Neural crest cell (in vitro differentiated cells): Measurements from ENCODE around the gene PEAR1. TPM values are rescaled to one million over a fixed set of nuclear protein-coding genes. Genes with fewer than 3 reads are reported as not detected.
A peak's percentile ranks its signal among the peaks of the same experiment; 100 is the strongest.
"Not testable (repeated sequence)": the region's sequence is repeated elsewhere in the genome, so short reads cannot be mapped to it uniquely, and the experiment has no call there.

ENCODE experiments used
- DNase-seq: peaks from one replicate; pipeline ENCODE4 v3.0.0; 2021; ENCODE audit warnings: low read depth, mixed read lengths, low spot score
- H3K27ac Mint-ChIP-seq: one replicate; pipeline ENCODE4 v1.8.0; 2021; ENCODE audit warnings: mild to moderate bottlenecking, mixed read lengths; ENCODE audit not compliant: unreplicated experiment
- H3K27me3 Mint-ChIP-seq: 2 replicates; pipeline ENCODE4 v1.8.0; 2021; ENCODE audit warnings: low read depth, mild to moderate bottlenecking, mixed read lengths
- H3K36me3 Mint-ChIP-seq: 2 replicates; pipeline ENCODE4 v1.8.0; 2021; ENCODE audit warnings: low read depth, mild to moderate bottlenecking, mixed read lengths
- H3K4me1 Mint-ChIP-seq: 2 replicates; pipeline ENCODE4 v1.8.0; 2021; ENCODE audit warnings: mixed read lengths
- H3K4me3 Mint-ChIP-seq: one replicate; pipeline ENCODE4 v1.8.0; 2021; ENCODE audit warnings: mild to moderate bottlenecking, mixed read lengths
- H3K9me3 Mint-ChIP-seq: 2 replicates; pipeline ENCODE4 v1.8.0; 2021; ENCODE audit warnings: mixed read lengths
- total RNA-seq: library from RNA; stranded (reverse); gene quantifications from 2 replicates; pipeline ENCODE4 v1.2.1, GENCODE V29; 2021
- TF ChIP-seq, protein P1 (sequence below): fragments of 200-600 bp; sonication (generic); conservative IDR thresholded peaks from 2 replicates; pipeline ENCODE4 v1.5.0; 2021; ENCODE audit warnings: antibody characterized with exemption, mild to moderate bottlenecking

PEAR1 gene
- total RNA-seq, 1 donor from 2014 or later, result 6.8 TPM

DNA sequence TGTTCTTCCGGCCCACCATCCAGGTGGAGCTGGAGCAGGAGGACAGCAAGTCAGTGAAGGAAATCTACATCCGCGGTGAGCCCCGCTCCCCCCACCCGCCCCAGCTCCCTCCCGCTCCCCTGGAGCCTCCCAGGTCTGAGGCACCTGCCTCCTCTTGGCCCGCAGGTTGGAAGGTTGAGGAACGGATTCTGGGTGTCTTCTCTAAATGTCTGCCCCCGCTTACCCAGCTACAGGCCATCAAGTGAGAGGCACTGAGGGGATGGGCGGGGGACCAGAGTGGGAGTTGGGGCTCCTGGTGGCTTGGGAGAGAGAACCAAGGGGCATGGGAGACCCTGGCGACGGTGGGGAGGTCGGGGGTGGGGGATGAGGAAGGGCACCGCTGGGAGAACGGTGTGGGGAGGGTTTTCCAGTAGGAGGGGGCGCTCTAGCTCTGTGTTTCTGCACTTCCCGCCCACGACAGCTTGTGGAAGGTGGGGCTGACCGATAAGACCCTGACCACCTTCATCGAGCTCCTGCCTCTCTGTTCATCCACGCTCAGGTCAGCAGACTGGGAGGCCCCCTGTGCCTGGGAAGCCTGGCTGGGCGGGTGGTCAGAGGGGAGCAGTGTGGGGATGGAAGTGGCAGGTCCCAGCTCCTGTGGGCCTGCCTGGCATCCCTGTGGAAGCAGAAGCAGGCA lies 31.1 kb downstream of the PEAR1 start:
- H3K27ac Mint-ChIP-seq, result no peak overlapping the region
- peaks cover 17% of the 10 kb centered on the region for H3K4me1 Mint-ChIP-seq
- TF ChIP-seq, protein P1, sequence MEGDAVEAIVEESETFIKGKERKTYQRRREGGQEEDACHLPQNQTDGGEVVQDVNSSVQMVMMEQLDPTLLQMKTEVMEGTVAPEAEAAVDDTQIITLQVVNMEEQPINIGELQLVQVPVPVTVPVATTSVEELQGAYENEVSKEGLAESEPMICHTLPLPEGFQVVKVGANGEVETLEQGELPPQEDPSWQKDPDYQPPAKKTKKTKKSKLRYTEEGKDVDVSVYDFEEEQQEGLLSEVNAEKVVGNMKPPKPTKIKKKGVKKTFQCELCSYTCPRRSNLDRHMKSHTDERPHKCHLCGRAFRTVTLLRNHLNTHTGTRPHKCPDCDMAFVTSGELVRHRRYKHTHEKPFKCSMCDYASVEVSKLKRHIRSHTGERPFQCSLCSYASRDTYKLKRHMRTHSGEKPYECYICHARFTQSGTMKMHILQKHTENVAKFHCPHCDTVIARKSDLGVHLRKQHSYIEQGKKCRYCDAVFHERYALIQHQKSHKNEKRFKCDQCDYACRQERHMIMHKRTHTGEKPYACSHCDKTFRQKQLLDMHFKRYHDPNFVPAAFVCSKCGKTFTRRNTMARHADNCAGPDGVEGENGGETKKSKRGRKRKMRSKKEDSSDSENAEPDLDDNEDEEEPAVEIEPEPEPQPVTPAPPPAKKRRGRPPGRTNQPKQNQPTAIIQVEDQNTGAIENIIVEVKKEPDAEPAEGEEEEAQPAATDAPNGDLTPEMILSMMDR, result no peak
- H3K4me3 Mint-ChIP-seq, result no peak overlapping the region
- H3K9me3 Mint-ChIP-seq, result no peaks in the 10 kb centered on the region
- H3K27me3 Mint-ChIP-seq, result peaks cover 100% of the 10 kb centered on the region
- no peak for DNase-seq
- peaks cover 2% of the 10 kb centered on the region for H3K36me3 Mint-ChIP-seq

DNA sequence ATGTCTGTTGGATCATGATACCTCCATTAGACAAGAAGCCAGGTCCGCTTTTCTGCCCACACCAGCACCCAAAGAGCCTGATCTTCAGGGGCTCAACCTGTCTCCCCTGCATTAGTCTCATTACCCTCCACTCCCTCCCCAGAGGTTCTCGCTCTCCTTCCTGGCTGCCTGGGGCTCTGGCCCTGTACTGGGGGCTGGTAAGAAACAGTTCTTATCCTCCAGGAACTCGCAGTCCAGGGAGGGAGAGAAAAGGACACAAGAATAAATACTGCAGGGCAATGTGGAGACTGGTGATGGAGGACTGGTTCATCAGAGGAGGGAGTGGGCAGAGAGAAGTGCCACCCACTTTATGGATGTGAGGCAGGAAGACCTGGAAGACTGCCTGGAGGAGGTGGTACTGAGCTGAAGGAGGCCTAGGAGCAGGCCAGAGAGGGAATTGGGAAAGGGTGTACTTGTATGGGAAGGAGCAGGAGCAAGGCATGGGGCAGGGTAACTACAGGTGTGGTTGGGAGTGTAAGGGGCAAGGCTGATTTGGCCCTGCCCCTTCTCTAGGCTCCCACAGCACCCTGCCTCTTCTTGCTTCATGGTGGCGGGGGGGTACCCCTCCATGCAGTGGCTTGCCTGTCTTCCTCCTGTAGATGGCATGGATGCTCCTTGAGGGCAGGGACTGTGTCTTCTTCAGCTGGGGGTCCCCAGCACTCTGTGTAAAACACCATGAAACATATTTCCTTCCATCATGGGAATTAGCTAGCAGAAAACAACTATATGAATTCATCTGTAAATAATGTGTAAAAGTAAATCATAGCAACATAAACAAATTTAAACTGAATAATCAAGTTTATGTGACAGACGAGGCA lies 31.9 kb downstream of the PEAR1 start:
- H3K27me3 Mint-ChIP-seq, result peaks cover 100% of the 10 kb centered on the region
- H3K4me3 Mint-ChIP-seq, result peak overlapping the region; percentile 47
- peaks cover 17% of the 10 kb centered on the region for H3K4me1 Mint-ChIP-seq
- no peak overlapping the region for H3K27ac Mint-ChIP-seq
- H3K36me3 Mint-ChIP-seq, result peaks cover 2% of the 10 kb centered on the region
- TF ChIP-seq, protein P1, result no peak
- no peaks in the 10 kb centered on the region for H3K9me3 Mint-ChIP-seq
- DNase-seq, result no peak

DNA sequence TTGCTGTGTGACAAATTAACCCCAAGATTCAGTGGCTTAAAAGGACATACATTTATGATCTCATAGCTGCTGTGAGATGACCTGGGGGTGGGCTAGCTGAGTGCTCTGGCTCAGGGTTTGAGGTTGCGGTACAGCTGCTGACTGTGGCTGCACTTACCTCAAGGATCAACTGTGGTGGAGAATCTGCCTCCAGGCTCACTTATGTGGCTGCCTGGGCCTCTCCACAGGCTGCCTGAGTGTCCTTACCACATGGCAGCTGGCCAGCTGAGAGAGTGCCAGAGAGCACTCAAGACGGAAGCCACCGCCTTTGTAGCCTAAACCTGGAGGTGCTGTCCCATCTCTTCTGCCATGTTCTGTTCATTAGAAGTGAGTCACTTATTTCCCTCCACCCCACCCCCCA lies 32.7 kb downstream of the PEAR1 start:
- DNase-seq, result no peak
- TF ChIP-seq, protein P1, result no peak
- Mint-ChIP-seq H3K27me3 (peaks cover 99% of the 10 kb centered on the region), H3K36me3 (peaks cover 2% of the 10 kb centered on the region), H3K9me3 (no peaks in the 10 kb centered on the region), H3K27ac (no peak overlapping the region), H3K4me3 (peak overlapping the region; percentile 26), H3K4me1 (peaks cover 18% of the 10 kb centered on the region)

- Mint-ChIP-seq H3K27me3 (peaks cover 99% of the 10 kb centered on the region), H3K4me1 (peaks cover 23% of the 10 kb centered on the region)
- not testable (repeated sequence) for H3K27ac Mint-ChIP-seq, H3K4me3 Mint-ChIP-seq, H3K36me3 Mint-ChIP-seq, H3K9me3 Mint-ChIP-seq, DNase-seq
Observed at GRCh38 chr1:156926695-156927094, 33.2 kb downstream of the PEAR1 start.

- DNase-seq, result peak; percentile 80
- Mint-ChIP-seq H3K27me3 (peaks cover 94% of the 10 kb centered on the region), H3K4me1 (peaks cover 23% of the 10 kb centered on the region), H3K36me3 (peaks cover 2% of the 10 kb centered on the region), H3K4me3 (peak overlapping the region; percentile 75), H3K9me3 (no peaks in the 10 kb centered on the region), H3K27ac (no peak overlapping the region)
- TF ChIP-seq, protein P1, result peak; percentile 74
Observed at GRCh38 chr1:156927215-156928042, 33.9 kb downstream of the PEAR1 start.
